Fibroblast of pulmonary artery (primary cell): ENCODE measurements around the gene SLC8B1.
A peak's percentile ranks its signal among the peaks of the same experiment; 100 is the strongest.

Experiments used
- DNase-seq: peaks from one replicate; pipeline ENCODE4 v3.0.0-alpha.2; 2010; ENCODE audit warnings: low read depth
- H3K4me3 ChIP-seq: replicated peaks from 2 replicates; pipeline ENCODE4 v1.5.1; 2011; ENCODE audit warnings: low read depth, mild to moderate bottlenecking, control low read depth, low read length, moderate library complexity
- TF ChIP-seq, protein P1 (sequence below): IDR thresholded peaks from 2 replicates; pipeline ENCODE4 v1.5.1; 2011; ENCODE audit warnings: mild to moderate bottlenecking, control low read depth, low read length, inconsistent platforms; ENCODE audit errors: missing control alignments

SLC8B1 gene

DNA sequence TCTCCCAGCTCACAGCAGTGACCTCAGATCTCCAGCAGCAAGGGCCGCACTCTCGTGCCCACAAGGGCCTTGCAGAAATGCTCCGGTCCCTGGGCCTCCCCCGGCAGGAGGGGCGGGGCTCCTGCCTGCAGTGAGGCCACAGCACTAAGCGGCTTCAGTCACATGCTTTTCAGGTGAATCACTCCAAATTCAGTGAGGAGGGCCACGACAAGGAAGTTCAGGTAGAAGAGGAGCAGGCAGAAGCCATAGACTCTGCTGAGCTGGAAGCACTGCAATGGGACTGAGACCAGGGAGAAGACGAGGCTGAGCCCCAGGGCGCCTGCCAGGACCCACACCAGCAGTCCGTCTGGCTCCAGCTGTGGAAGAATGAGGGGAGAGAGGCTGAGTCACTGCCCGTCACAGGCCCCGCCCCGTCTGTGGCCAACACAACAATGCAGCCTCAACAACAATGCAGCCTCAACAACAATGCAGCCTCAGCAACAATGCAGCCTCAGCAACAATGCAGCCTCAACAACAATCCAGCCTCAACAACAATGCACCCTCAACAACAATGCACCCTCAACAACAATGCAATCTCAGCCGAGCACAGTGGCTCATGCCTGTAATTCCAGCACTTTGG is 35.2 kb downstream of the SLC8B1 start:
- TF ChIP-seq, protein P1, sequence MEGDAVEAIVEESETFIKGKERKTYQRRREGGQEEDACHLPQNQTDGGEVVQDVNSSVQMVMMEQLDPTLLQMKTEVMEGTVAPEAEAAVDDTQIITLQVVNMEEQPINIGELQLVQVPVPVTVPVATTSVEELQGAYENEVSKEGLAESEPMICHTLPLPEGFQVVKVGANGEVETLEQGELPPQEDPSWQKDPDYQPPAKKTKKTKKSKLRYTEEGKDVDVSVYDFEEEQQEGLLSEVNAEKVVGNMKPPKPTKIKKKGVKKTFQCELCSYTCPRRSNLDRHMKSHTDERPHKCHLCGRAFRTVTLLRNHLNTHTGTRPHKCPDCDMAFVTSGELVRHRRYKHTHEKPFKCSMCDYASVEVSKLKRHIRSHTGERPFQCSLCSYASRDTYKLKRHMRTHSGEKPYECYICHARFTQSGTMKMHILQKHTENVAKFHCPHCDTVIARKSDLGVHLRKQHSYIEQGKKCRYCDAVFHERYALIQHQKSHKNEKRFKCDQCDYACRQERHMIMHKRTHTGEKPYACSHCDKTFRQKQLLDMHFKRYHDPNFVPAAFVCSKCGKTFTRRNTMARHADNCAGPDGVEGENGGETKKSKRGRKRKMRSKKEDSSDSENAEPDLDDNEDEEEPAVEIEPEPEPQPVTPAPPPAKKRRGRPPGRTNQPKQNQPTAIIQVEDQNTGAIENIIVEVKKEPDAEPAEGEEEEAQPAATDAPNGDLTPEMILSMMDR, result no peak
- H3K4me3 ChIP-seq, result no peak overlapping the region
- peak; percentile 88 for DNase-seq

DNA sequence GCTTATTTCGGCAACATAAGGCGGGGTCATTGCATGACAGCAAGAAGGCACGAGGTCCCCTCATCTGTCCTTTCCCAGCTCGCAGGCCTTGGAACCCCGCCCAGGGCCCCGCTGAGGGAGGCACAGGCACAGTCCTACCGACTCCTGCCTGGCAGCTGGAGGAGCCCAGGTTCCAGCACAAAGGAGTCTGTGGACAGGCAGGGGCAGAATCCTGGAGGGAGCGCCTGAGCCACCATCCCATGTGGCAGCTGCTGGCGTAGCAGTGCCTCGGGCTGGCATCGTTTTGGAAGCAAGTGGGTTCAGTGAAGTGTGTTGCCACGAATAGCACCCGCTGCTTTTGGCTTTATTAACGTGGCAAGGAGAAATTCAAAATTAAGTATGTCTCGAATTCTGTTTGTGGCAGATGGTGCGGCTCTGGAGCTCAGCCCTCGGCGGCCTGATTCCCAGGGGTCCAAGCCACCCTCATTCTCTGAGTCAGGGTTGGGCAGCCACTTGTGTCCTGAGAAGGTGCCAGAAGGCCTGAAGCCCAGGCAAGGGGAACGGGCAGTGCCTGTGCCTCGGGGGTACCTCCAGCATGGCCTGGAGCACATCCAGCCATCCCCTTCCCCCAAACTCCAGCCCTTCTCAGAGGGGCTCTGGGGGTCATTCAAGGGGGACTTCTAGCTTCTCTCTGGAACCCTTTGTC is 35.9 kb downstream of the SLC8B1 start:
- TF ChIP-seq, protein P1, result no peak
- no peak overlapping the region for H3K4me3 ChIP-seq
- DNase-seq, result no peak

DNA sequence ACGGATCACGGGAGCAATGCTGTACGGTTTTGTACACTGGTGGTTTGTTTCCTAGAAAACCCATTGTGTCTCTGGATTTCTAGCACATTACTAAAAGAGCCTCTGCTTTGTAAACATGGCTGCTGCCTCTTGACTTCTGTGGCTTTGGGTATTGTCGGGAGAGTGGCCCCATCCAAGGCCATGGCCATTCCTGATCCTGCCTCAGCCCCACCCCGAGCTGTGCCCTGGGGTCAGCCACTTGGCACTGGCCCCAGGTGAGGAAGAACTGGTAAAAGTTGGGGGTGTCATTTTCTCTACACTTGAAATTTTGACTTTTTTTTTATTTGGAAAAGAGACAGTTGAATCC is 36.5 kb downstream of the SLC8B1 start:
- no peak for DNase-seq
- TF ChIP-seq, protein P1, result no peak
- no peak overlapping the region for H3K4me3 ChIP-seq

DNA sequence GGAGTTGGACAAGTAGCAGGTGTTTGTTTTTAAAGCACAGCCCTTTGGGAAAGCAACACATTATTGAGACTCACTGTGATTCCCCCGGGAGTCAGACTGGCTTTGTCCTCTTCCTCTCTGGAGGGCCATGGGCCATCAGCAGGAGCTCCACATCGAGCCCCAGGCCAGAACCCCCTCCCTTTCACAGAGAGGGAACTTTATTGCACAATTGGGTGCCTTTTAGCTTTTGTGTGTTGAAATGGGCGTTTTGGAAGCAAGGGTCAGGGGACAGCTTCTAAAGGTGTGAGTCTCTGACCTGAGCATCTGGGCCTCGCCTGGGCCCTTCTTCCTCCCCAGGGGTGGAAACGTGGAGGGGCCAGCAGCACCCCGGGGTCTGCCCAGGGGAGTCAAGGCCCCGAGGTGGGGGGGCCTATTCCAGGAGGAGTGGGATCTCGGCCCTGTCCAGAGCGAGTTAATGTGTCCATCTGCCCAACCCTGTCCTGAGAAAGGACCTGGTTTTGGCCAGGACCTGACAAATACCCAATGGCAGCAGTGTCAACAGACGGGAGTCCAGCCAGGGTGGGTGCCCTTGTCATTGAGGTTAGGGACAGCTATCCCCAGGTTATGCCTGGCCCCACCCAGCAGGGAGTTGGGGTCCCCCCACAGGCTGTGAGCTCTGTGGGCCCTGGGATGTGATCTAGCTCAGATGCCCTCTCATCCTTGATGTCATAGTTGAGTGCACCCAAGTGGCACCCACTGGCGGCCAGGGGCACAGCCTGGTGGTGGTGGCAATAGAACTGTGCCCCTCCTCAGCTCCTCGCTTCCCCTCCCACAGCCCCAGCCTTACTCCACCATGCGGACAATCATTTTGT is 37.1 kb downstream of the SLC8B1 start:
- TF ChIP-seq, protein P1, result no peak
- no peak overlapping the region for H3K4me3 ChIP-seq
- no peak for DNase-seq

DNA sequence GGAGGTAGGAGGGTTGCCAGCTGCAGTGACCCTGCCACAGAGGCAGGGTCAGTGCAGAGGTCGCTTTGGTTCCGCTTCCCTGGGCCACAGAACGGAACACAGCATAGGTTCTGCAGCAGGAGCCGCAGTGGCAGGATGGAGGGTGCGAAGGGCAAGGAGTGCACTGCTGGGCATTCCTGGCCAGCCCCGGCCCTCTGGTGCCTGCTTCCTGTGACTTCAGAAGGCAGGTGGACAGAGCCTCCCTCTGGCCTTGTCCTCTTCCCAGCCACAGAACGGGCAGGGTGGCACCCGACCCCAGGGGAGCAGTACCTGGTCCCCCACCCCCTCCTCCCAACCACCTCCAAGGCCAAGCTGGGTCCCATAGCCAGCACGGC is 37.7 kb downstream of the SLC8B1 start:
- no peak for DNase-seq
- TF ChIP-seq, protein P1, result no peak
- no peak overlapping the region for H3K4me3 ChIP-seq

DNA sequence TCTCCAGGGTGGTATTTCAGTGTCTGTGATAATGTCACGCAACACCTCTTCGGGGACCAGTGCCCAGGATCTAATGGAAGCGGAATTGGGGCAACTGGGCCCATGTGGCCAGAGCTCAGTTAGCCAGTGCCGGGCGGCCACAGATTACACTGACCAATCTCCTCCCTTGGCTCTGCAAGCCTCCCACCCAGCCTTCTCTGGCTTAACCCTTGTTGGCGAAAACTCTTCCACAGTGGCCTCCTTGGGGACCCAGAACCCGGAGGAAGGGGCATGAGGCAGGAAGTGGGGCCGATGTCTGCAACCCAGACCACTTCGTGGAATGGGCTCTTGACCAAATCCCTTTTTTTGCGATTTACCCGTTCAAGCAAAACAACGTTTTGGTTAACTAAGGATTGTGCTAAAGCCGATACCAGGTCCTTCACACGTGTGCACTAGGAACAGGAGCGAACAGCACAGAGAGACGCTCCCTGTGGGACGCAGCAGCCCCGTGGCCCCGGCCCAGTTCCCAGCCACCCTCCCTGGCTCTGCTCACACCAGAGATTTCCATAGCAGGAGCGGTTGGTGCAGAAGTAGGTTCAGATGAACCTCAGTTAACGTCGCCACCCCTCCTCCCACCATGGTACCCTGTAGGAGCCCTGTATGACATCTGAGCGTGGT is 38.2 kb downstream of the SLC8B1 start:
- TF ChIP-seq, protein P1, result no peak
- DNase-seq, result no peak
- H3K4me3 ChIP-seq, result no peak overlapping the region
